Thoracic aorta (tissue), 2 donors: Measurements from ENCODE around the gene ZNF483. TPM values are rescaled to one million over a fixed set of nuclear protein-coding genes. Genes with fewer than 3 reads are reported as not detected.

ENCODE experiments used
- total RNA-seq, 2 donors: library from RNA; depleted of rRNA; stranded (reverse); fragments of >200 nt; gene quantifications; one replicate each; pipeline versions ENCODE4 v1.1.0 to v1.2.3, GENCODE V29; 2016

Gene ZNF483
- total RNA-seq, 2 donors from 2014 or later: 9.7 to 17.8 TPM

Other genes with a start within 250 kb of the ZNF483 start
- not detected for gene OR2K2, start 195.0 kb upstream of the ZNF483 start, total RNA-seq
- 100 to 1,000 TPM in 1 of 2 donors, 10 to 100 TPM in 1; 72.7 to 115 TPM for gene ECPAS, start 40.8 kb upstream of the ZNF483 start, total RNA-seq
- 10 to 100 TPM; 20.2 to 34.4 TPM for gene PTGR1, start 74.5 kb downstream of the ZNF483 start, total RNA-seq
- gene DNAJC25, start 106.2 kb downstream of the ZNF483 start, total RNA-seq: 10 to 100 TPM in 1 of 2 donors, 1 to 10 TPM in 1; 9.5 to 10.2 TPM
- gene GNG10, start 136.4 kb downstream of the ZNF483 start, total RNA-seq: 10 to 100 TPM; 66.1 to 93.1 TPM